GM12875 (cell line): ENCODE measurements around the gene FAM199X.
A peak's percentile ranks its signal among the peaks of the same experiment; 100 is the strongest.

Experiments
- H3K4me3 ChIP-seq: one replicate; pipeline ENCODE4 v1.5.1; 2011; ENCODE audit warnings: low read depth, low read length, control low read depth
- TF ChIP-seq, protein P1 (sequence below): IDR thresholded peaks from 2 replicates; pipeline ENCODE4 v1.5.1; 2011; ENCODE audit warnings: low read depth, mild to moderate bottlenecking, control low read depth, inconsistent platforms, low read length, moderate library complexity, borderline replicate concordance; ENCODE audit not compliant: insufficient read depth

The FAM199X gene

DNA sequence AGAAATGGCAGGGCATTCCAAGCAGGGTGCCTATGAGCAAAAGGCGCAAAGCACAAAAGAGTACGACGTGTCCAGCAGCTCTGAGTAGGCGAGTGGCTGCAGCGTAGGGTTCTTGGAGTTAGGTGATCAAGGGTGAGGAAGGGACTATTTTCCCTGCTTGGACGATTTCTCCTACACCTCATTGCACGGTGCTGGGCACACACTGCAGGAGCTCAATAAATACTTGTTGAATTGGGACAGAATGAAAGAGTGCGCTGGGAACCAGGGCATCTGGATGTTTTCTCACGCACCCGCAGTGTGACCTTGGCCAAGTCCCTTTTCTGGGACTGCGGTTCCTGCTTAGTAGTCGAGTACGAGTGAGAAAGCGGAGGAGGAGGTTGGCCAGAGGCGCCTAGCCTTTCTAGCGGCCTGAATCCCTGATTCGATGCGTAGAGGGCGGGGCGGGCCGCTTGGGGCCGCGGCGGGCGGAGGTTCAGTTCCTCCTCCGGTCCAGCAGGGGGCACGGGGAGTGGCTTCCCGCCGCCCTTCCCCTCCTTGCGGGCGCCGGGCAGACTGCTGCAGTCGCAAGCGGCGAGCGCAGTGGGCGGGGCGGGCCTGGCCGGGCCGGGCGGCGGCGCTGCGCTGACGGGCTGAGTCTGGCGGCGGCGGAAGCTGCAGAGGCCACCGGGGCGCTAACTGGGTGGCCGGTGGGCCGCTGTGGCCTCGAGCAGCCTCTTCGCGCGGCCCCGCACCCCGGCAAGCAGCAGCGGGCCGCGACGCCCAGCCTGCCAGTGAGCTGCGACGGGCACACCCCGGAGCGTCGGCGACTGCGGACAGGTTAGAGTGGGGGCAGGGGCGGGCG is at the start of gene FAM199X:
TSS of gene FAM199X (plus strand) at position 560 of the 841 bp plus-strand sequence. CDS start 333 bp downstream, outside the sequence.
- peak within 1 kb of the TSS; percentile 88 for H3K4me3 ChIP-seq
- TF ChIP-seq, protein P1, sequence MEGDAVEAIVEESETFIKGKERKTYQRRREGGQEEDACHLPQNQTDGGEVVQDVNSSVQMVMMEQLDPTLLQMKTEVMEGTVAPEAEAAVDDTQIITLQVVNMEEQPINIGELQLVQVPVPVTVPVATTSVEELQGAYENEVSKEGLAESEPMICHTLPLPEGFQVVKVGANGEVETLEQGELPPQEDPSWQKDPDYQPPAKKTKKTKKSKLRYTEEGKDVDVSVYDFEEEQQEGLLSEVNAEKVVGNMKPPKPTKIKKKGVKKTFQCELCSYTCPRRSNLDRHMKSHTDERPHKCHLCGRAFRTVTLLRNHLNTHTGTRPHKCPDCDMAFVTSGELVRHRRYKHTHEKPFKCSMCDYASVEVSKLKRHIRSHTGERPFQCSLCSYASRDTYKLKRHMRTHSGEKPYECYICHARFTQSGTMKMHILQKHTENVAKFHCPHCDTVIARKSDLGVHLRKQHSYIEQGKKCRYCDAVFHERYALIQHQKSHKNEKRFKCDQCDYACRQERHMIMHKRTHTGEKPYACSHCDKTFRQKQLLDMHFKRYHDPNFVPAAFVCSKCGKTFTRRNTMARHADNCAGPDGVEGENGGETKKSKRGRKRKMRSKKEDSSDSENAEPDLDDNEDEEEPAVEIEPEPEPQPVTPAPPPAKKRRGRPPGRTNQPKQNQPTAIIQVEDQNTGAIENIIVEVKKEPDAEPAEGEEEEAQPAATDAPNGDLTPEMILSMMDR, result peak; percentile 63

DNA sequence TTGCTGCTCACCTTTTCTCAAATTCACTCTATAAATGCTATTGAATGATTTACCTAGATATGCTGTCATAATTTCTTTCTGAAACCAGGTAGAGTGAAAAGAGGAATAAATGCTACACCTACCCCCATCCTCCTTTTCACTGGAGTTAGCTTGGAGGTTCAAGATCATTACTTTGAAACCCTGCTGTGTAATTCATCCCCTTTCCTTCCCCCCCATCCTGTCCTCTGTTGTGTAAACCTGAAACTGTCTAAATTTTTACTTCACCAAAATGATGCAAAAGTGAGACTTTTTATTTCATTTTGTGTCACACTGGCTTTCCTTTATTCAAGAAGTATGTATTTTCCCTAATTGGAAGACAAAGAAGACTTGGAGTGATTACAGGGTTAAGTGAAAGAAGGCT is 48.5 kb upstream of the FAM199X start:
- H3K4me3 ChIP-seq, result no peak overlapping the region
- TF ChIP-seq, protein P1, result no peak

DNA sequence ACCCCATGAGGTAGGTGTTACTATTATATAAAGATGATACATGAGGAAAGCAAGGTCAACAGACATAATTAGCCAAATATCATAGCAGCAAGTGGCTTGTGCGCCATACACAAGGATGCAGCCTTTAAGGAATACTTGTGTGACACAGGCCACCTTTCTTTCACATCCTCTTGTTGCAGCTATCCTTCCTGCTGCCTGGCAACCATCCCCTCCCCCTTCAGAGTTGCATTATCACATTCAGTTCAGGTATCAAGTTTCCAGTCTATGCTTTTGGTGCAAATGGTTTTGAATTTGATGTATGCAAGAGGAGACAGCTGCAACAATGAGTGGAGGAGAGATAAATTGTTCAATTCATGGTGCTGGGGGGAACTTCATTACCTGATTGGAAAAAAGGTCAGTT is 47.5 kb upstream of the FAM199X start:
- TF ChIP-seq, protein P1, result no peak
- no peak overlapping the region for H3K4me3 ChIP-seq

DNA sequence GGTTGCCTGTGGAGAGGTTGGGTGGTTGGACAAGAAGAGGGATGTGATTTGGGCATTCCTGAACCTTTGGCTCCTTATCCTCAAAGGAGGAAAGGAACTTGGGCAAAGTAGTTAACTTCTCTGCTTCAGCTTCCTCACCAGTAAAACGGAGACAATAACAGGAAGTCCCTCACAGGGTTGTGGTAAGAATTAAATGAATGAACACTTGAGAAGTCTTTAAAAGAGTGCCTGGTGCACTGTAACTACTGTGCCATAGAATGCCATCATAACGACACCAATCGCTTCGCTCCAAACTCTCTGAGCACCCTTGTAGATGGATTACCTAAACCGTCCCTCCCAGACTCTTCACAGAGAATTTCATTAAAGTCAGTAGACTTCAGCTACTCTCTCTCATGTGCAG is 43.4 kb upstream of the FAM199X start:
- no peak overlapping the region for H3K4me3 ChIP-seq
- TF ChIP-seq, protein P1, result no peak

DNA sequence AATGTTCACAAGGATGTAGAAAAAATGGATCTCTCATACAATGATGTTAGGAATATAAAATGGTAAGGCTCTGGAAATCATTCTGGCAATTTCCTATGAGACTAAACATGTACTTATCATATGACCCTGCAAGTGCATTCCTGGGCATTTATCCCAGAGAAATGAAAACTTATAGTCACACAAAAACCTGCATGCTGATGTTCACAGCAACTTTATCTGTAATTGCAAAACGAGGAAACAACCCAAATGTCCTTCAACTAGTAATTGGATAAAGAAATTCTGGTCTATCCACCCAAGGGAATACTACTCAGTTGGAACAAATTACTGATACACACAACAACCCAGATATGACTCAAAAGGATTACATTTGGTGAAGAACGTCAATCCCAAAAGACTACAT is 39.4 kb upstream of the FAM199X start:
- TF ChIP-seq, protein P1, result no peak
- no peak overlapping the region for H3K4me3 ChIP-seq

DNA sequence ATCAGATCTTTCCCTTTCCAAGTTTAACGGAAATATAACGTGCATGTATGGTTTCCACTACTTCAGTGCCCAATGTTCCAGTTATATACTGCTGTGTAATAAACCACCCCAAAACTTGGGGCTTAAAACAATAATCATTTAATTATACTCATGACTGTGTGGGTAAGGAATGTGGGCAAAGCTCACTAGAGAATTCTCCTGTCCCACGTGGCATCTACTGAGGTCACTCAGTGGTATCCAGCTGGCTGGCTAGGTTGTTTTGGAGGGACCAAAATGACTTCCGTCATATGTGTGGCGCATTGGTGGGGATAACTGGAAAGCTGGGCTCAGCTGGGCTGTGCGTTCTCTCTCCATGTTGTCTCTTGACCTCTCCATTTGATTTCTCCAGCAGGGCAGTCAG is 35.4 kb upstream of the FAM199X start:
- no peak overlapping the region for H3K4me3 ChIP-seq
- TF ChIP-seq, protein P1, result no peak
